Measurements from ENCODE around the gene OR4F15.

Gene OR4F15

GRCh38 chr15:101804375-101804774 lies 7.6 kb upstream of the OR4F15 start:
- Histone ChIP-seq H3K4me1 (ENCODE audit: control insufficient read depth, insufficient read depth, low read length) (no peaks in the 10 kb centered on the region), H3K27me3 (ENCODE audit: control insufficient read depth, insufficient read depth, low read length) (no peaks in the 10 kb centered on the region), H3K4me3 (ENCODE audit: low read depth, low read length) (no peak overlapping the region), H3K9me3 (ENCODE audit: control insufficient read depth, insufficient read depth, low read length) (no peaks in the 10 kb centered on the region), H3K27ac (ENCODE audit: low read depth, low read length) (no peak overlapping the region), H3K36me3 (ENCODE audit: control insufficient read depth, insufficient read depth, low read length) (no peaks in the 10 kb centered on the region), H3K9ac (ENCODE audit: low read depth, low read length) (no peak overlapping the region)

- no peak overlapping the region for H3K4me3 ChIP-seq (ENCODE audit: low read depth, low read length)
- H3K36me3 ChIP-seq (ENCODE audit: control insufficient read depth, insufficient read depth, low read length), result no peaks in the 10 kb centered on the region
- no peaks in the 10 kb centered on the region for H3K4me1 ChIP-seq (ENCODE audit: control insufficient read depth, insufficient read depth, low read length)
- H3K9ac ChIP-seq (ENCODE audit: low read depth, low read length), result no peak overlapping the region
- H3K27ac ChIP-seq (ENCODE audit: low read depth, low read length), result no peak overlapping the region
- H3K27me3 ChIP-seq (ENCODE audit: control insufficient read depth, insufficient read depth, low read length), result no peaks in the 10 kb centered on the region
- H3K9me3 ChIP-seq (ENCODE audit: control insufficient read depth, insufficient read depth, low read length), result no peaks in the 10 kb centered on the region
These were observed 7.1 kb upstream of the OR4F15 start for GRCh38 chr15:101804941-101805340.

- no peak overlapping the region for H3K9ac ChIP-seq (ENCODE audit: low read depth, low read length)
- no peak overlapping the region for H3K4me3 ChIP-seq (ENCODE audit: low read depth, low read length)
- H3K27ac ChIP-seq (ENCODE audit: low read depth, low read length), result no peak overlapping the region
- H3K27me3 ChIP-seq (ENCODE audit: control insufficient read depth, insufficient read depth, low read length), result no peaks in the 10 kb centered on the region
- no peaks in the 10 kb centered on the region for H3K9me3 ChIP-seq (ENCODE audit: control insufficient read depth, insufficient read depth, low read length)
- no peaks in the 10 kb centered on the region for H3K4me1 ChIP-seq (ENCODE audit: control insufficient read depth, insufficient read depth, low read length)
- no peaks in the 10 kb centered on the region for H3K36me3 ChIP-seq (ENCODE audit: control insufficient read depth, insufficient read depth, low read length)
These were observed 6.2 kb upstream of the OR4F15 start for GRCh38 chr15:101805605-101806345.

GRCh38 chr15:101807345-101807945 lies 4.6 kb upstream of the OR4F15 start:
- no peaks in the 10 kb centered on the region for H3K36me3 ChIP-seq (ENCODE audit: control insufficient read depth, insufficient read depth, low read length)
- no peaks in the 10 kb centered on the region for H3K4me1 ChIP-seq (ENCODE audit: control insufficient read depth, insufficient read depth, low read length)
- H3K9ac ChIP-seq (ENCODE audit: low read depth, low read length), result no peak overlapping the region
- no peaks in the 10 kb centered on the region for H3K9me3 ChIP-seq (ENCODE audit: control insufficient read depth, insufficient read depth, low read length)
- H3K27me3 ChIP-seq (ENCODE audit: control insufficient read depth, insufficient read depth, low read length), result no peaks in the 10 kb centered on the region; the same call in 1 of the 2 replicates
- no peak overlapping the region for H3K4me3 ChIP-seq (ENCODE audit: low read depth, low read length)
- H3K27ac ChIP-seq (ENCODE audit: low read depth, low read length), result no peak overlapping the region

- no peak overlapping the region for H3K9ac ChIP-seq (ENCODE audit: low read depth, low read length)
- H3K27ac ChIP-seq (ENCODE audit: low read depth, low read length), result no peak overlapping the region
- no peaks in the 10 kb centered on the region for H3K9me3 ChIP-seq (ENCODE audit: control insufficient read depth, insufficient read depth, low read length)
- no peaks in the 10 kb centered on the region for H3K36me3 ChIP-seq (ENCODE audit: control insufficient read depth, insufficient read depth, low read length)
- H3K4me3 ChIP-seq (ENCODE audit: low read depth, low read length), result no peak overlapping the region
- no peaks in the 10 kb centered on the region for H3K4me1 ChIP-seq (ENCODE audit: control insufficient read depth, insufficient read depth, low read length)
- H3K27me3 ChIP-seq (ENCODE audit: control insufficient read depth, insufficient read depth, low read length), result no peaks in the 10 kb centered on the region; the same call in 1 of the 2 replicates
These were observed 3.8 kb upstream of the OR4F15 start for GRCh38 chr15:101808201-101808600.

- H3K4me3 ChIP-seq (ENCODE audit: low read depth, low read length), result no peak overlapping the region
- H3K9ac ChIP-seq (ENCODE audit: low read depth, low read length), result no peak overlapping the region
- H3K27ac ChIP-seq (ENCODE audit: low read depth, low read length), result no peak overlapping the region
- H3K27me3 ChIP-seq (ENCODE audit: control insufficient read depth, insufficient read depth, low read length), result no peaks in the 10 kb centered on the region; the same call in 1 of the 2 replicates
- no peaks in the 10 kb centered on the region for H3K9me3 ChIP-seq (ENCODE audit: control insufficient read depth, insufficient read depth, low read length)
- no peaks in the 10 kb centered on the region for H3K36me3 ChIP-seq (ENCODE audit: control insufficient read depth, insufficient read depth, low read length)
- peaks cover 6% of the 10 kb centered on the region; the same call in 1 of the 2 replicates for H3K4me1 ChIP-seq (ENCODE audit: control insufficient read depth, insufficient read depth, low read length)
These were observed 1.5 kb upstream of the OR4F15 start for GRCh38 chr15:101810456-101810855.

- Histone ChIP-seq H3K9me3 (ENCODE audit: control insufficient read depth, insufficient read depth, low read length) (no peaks in the 10 kb centered on the region), H3K4me1 (ENCODE audit: control insufficient read depth, insufficient read depth, low read length) (peaks cover 6% of the 10 kb centered on the region; the same call in 1 of the 2 replicates), H3K4me3 (ENCODE audit: low read depth, low read length) (no peak overlapping the region), H3K36me3 (ENCODE audit: control insufficient read depth, insufficient read depth, low read length) (no peaks in the 10 kb centered on the region), H3K27ac (ENCODE audit: low read depth, low read length) (no peak overlapping the region), H3K27me3 (ENCODE audit: control insufficient read depth, insufficient read depth, low read length) (no peaks in the 10 kb centered on the region; the same call in 1 of the 2 replicates), H3K9ac (ENCODE audit: low read depth, low read length) (no peak overlapping the region)
These were observed 1.1 kb upstream of the OR4F15 start for GRCh38 chr15:101810876-101811275.

- H3K36me3 ChIP-seq (ENCODE audit: control insufficient read depth, insufficient read depth, low read length), result no peaks in the 10 kb centered on the region
- no peak overlapping the region for H3K27ac ChIP-seq (ENCODE audit: low read depth, low read length)
- H3K27me3 ChIP-seq (ENCODE audit: control insufficient read depth, insufficient read depth, low read length), result no peaks in the 10 kb centered on the region; the same call in 1 of the 2 replicates
- H3K9me3 ChIP-seq (ENCODE audit: control insufficient read depth, insufficient read depth, low read length), result no peaks in the 10 kb centered on the region
- H3K9ac ChIP-seq (ENCODE audit: low read depth, low read length), result no peak overlapping the region
- peaks cover 6% of the 10 kb centered on the region; the same call in 1 of the 2 replicates for H3K4me1 ChIP-seq (ENCODE audit: control insufficient read depth, insufficient read depth, low read length)
- H3K4me3 ChIP-seq (ENCODE audit: low read depth, low read length), result no peak overlapping the region
These were observed 2.0 kb downstream of the OR4F15 start for GRCh38 chr15:101813803-101814534.

GRCh38 chr15:101820781-101821180 lies 8.8 kb downstream of the OR4F15 start:
- Histone ChIP-seq H3K36me3 (ENCODE audit: control insufficient read depth, insufficient read depth, low read length) (no peaks in the 10 kb centered on the region), H3K4me3 (ENCODE audit: low read depth, low read length) (no peak overlapping the region), H3K4me1 (ENCODE audit: control insufficient read depth, insufficient read depth, low read length) (no peaks in the 10 kb centered on the region), H3K27ac (ENCODE audit: low read depth, low read length) (no peak overlapping the region), H3K9me3 (ENCODE audit: control insufficient read depth, insufficient read depth, low read length) (no peaks in the 10 kb centered on the region), H3K27me3 (ENCODE audit: control insufficient read depth, insufficient read depth, low read length) (no peaks in the 10 kb centered on the region), H3K9ac (ENCODE audit: low read depth, low read length) (no peak overlapping the region)

- Histone ChIP-seq H3K9ac (ENCODE audit: low read depth, low read length) (no peak overlapping the region), H3K36me3 (ENCODE audit: control insufficient read depth, insufficient read depth, low read length) (no peaks in the 10 kb centered on the region), H3K27ac (ENCODE audit: low read depth, low read length) (no peak overlapping the region), H3K9me3 (ENCODE audit: control insufficient read depth, insufficient read depth, low read length) (no peaks in the 10 kb centered on the region), H3K27me3 (ENCODE audit: control insufficient read depth, insufficient read depth, low read length) (no peaks in the 10 kb centered on the region), H3K4me1 (ENCODE audit: control insufficient read depth, insufficient read depth, low read length) (no peaks in the 10 kb centered on the region), H3K4me3 (ENCODE audit: low read depth, low read length) (no peak overlapping the region)
These were observed 15.3 kb downstream of the OR4F15 start for GRCh38 chr15:101827257-101827656.

GRCh38 chr15:101828774-101829173 lies 16.8 kb downstream of the OR4F15 start:
- Histone ChIP-seq H3K9me3 (ENCODE audit: control insufficient read depth, insufficient read depth, low read length) (peaks cover 6% of the 10 kb centered on the region; the same call in 1 of the 2 replicates), H3K4me3 (ENCODE audit: low read depth, low read length) (no peak overlapping the region), H3K27me3 (ENCODE audit: control insufficient read depth, insufficient read depth, low read length) (no peaks in the 10 kb centered on the region), H3K36me3 (ENCODE audit: control insufficient read depth, insufficient read depth, low read length) (no peaks in the 10 kb centered on the region), H3K27ac (ENCODE audit: low read depth, low read length) (no peak overlapping the region), H3K9ac (ENCODE audit: low read depth, low read length) (no peak overlapping the region), H3K4me1 (ENCODE audit: control insufficient read depth, insufficient read depth, low read length) (no peaks in the 10 kb centered on the region)
